ENCODE results near the gene TNS1.

DNA sequence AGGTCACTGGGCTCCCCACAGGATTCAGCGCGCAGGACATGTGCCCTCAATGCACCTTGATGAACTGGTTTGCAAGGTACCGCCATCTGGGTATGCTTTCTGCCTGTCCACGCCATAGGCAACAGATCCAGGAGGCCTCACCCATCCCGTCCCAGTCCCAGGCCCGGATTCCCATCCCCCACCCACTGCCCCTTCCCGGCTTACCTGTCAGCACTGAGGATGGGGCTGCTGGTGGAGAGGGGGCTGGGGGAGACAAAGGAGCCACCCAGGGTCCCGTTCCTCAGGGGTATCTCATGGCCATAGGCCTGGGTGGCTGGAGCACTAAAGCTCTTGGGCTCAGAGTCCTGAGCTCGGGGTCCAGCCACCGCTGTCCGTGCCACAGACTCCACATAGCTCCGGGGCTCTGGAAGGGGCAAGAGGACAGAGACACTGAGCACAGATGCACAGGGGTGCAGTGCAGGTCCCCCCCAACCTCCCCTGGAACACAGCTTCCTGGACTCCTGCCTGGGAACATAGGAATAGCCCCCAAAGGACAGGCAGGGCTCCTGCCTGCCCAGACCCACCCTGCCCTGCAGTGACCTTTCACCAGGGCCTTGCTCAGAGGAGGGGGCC lies 181.2 kb downstream of the TNS1 start:
- TF ChIP-seq, protein P1, sequence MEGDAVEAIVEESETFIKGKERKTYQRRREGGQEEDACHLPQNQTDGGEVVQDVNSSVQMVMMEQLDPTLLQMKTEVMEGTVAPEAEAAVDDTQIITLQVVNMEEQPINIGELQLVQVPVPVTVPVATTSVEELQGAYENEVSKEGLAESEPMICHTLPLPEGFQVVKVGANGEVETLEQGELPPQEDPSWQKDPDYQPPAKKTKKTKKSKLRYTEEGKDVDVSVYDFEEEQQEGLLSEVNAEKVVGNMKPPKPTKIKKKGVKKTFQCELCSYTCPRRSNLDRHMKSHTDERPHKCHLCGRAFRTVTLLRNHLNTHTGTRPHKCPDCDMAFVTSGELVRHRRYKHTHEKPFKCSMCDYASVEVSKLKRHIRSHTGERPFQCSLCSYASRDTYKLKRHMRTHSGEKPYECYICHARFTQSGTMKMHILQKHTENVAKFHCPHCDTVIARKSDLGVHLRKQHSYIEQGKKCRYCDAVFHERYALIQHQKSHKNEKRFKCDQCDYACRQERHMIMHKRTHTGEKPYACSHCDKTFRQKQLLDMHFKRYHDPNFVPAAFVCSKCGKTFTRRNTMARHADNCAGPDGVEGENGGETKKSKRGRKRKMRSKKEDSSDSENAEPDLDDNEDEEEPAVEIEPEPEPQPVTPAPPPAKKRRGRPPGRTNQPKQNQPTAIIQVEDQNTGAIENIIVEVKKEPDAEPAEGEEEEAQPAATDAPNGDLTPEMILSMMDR (IDR thresholded peaks at IDR 0.05) = no peak
- TF ChIP-seq EZH2 (IDR thresholded peaks at IDR 0.05) (no peak), EZH2phosphoT487 (IDR thresholded peaks at IDR 0.05) (no peak)
